ENCODE measurements around the gene AMH. TPM values are rescaled to one million over a fixed set of nuclear protein-coding genes. Genes with fewer than 3 reads are reported as not detected.

AMH gene
- total RNA-seq, 3 donors from 2014 or later: 2.7 to 5.1 (median 3.8) TPM

DNA sequence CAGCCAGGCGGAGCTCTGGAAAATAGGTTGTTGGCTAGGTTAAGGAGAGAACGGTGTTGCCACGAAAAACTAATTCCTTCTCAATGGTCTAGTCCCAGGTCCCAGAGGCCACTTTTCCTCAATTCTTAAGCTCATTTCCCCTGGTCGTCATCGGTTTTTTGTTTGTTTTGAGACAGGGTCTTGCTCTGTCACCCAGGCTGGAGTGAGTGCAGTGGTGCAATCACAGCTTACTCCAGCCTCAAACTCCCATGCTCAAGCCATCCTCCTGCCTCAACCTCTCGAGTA, 11.3 kb upstream of the AMH start:
- Histone ChIP-seq H3K4me3 (no peak overlapping the region), H3K36me3 (ENCODE audit: low read depth) (no peaks in the 10 kb centered on the region), H3K4me1 (ENCODE audit: low read depth) (peaks cover 56% of the 10 kb centered on the region), H3K9me3 (no peaks in the 10 kb centered on the region)
- TF ChIP-seq, protein P1, sequence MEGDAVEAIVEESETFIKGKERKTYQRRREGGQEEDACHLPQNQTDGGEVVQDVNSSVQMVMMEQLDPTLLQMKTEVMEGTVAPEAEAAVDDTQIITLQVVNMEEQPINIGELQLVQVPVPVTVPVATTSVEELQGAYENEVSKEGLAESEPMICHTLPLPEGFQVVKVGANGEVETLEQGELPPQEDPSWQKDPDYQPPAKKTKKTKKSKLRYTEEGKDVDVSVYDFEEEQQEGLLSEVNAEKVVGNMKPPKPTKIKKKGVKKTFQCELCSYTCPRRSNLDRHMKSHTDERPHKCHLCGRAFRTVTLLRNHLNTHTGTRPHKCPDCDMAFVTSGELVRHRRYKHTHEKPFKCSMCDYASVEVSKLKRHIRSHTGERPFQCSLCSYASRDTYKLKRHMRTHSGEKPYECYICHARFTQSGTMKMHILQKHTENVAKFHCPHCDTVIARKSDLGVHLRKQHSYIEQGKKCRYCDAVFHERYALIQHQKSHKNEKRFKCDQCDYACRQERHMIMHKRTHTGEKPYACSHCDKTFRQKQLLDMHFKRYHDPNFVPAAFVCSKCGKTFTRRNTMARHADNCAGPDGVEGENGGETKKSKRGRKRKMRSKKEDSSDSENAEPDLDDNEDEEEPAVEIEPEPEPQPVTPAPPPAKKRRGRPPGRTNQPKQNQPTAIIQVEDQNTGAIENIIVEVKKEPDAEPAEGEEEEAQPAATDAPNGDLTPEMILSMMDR (IDR thresholded peaks at IDR 0.05): no peak
- intact Hi-C loops (cut with DNase I, micrococcal nuclease): loop anchor here (5.0 to 10.0 kb wide), 2 partner anchors 34 to 87 kb away; partner anchors contain the start of genes LSM7 (in 1 of the 2) and SPPL2B (in 1 of the 2)
- no peak for ATAC-seq
- DNase-seq: no peak

GRCh38 chr19:2239173-2239572, 9.9 kb upstream of the AMH start:
- TF ChIP-seq, protein P1 (IDR thresholded peaks at IDR 0.05): no peak
- DNase-seq (no peak), ATAC-seq (no peak)
- no peaks in the 10 kb centered on the region for H3K9me3 ChIP-seq
- H3K4me1 ChIP-seq (ENCODE audit: low read depth): peaks cover 62% of the 10 kb centered on the region
- no peak overlapping the region for H3K4me3 ChIP-seq
- intact Hi-C loops (cut with DNase I, micrococcal nuclease): loop anchor here (5.0 to 10.0 kb wide), 2 partner anchors 33 to 86 kb away; partner anchors contain the start of genes LSM7 (in 1 of the 2) and SPPL2B (in 1 of the 2)
- H3K36me3 ChIP-seq (ENCODE audit: low read depth): peaks cover under 1% of the 10 kb centered on the region

GRCh38 chr19:2239771-2240770, 9.1 kb upstream of the AMH start:
- H3K9me3 ChIP-seq: no peaks in the 10 kb centered on the region
- intact Hi-C loops (cut with DNase I, micrococcal nuclease): loop anchor here (5.0 to 10.0 kb wide), 2 partner anchors 32 to 85 kb away; partner anchors contain the start of genes LSM7 (in 1 of the 2) and SPPL2B (in 1 of the 2)

GRCh38 chr19:2240881-2241760, 8.0 kb upstream of the AMH start:
- no peaks in the 10 kb centered on the region for H3K9me3 ChIP-seq
- TF ChIP-seq, protein P1 (IDR thresholded peaks at IDR 0.05): no peak
- no peak for DNase-seq
- no peak overlapping the region for H3K4me3 ChIP-seq
- H3K36me3 ChIP-seq (ENCODE audit: low read depth): peaks cover 12% of the 10 kb centered on the region
- intact Hi-C loops (cut with DNase I, micrococcal nuclease): no loop called here
- no peak for ATAC-seq
- peaks cover 50% of the 10 kb centered on the region for H3K4me1 ChIP-seq (ENCODE audit: low read depth)

More at GRCh38 chr19:2239771-2240770, 9.1 kb upstream of the AMH start:
- H3K4me3 ChIP-seq: no peak overlapping the region
- DNase-seq (no peak), ATAC-seq (no peak)
- H3K4me1 ChIP-seq (ENCODE audit: low read depth): peaks cover 53% of the 10 kb centered on the region
- TF ChIP-seq, protein P1 (IDR thresholded peaks at IDR 0.05): no peak
- peaks cover 9% of the 10 kb centered on the region for H3K36me3 ChIP-seq (ENCODE audit: low read depth)

DNA sequence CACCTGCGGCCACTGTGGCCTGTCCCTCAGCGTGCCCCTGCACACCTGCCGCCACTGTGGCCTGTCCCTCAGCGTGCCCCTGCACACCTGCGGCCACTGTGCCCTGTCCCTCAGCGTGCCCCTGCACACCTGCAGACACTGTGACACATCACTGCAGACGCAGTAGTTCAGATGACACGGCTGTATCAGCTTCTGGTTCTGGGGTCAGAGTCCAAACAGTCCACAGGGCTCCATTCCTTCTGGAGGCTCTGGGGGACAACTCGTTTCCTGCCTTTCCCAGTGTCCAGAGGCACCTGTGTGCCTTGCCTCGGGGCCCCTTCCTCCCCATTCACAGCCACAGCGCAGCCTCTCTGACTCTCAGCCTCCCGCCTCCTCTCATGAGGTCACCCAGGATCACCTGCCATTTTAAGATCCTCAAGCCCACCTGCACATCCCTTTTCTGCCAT, 7.0 kb upstream of the AMH start:
- Histone ChIP-seq H3K9me3 (no peaks in the 10 kb centered on the region), H3K4me1 (ENCODE audit: low read depth) (peaks cover 50% of the 10 kb centered on the region), H3K4me3 (no peak overlapping the region), H3K36me3 (ENCODE audit: low read depth) (peaks cover 16% of the 10 kb centered on the region)
- no peak for DNase-seq
- ATAC-seq: peak; percentile 75
- TF ChIP-seq, protein P1 (IDR thresholded peaks at IDR 0.05): no peak
- intact Hi-C loops (cut with DNase I, micrococcal nuclease): no loop called here
